ENCODE results near the gene ITGA5.

DNA sequence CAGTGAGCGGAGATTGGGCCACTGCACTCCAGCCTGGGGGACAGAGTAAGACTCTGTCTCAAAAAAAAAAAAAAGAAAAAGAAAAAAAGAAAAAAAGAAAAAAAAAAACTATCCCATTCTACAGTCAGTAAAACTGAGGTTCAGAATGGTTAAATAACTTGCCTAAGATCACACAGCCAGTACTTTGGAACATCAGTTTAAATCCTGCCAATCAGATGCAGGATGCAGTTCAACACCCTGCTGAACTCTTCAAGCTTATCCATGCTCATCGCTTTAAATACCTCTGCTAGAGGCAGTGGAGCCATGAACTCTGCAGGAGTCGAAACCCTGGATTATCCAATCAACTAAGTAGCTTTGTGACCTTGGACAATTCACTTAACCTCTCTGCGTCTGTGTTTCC lies 37.9 kb downstream of the ITGA5 start:
- TF ChIP-seq CTCF (IDR thresholded peaks at IDR 0.05; ENCODE audit: low read depth, low read length, poor library complexity, severe bottlenecking) = no peak
- TF ChIP-seq EZH2phosphoT487 (IDR thresholded peaks at IDR 0.05; ENCODE audit: borderline replicate concordance, low read length) = no peak
